Duodenal mucosa (tissue), 2 donors: ENCODE data around the gene KRTAP5-2.

Experiments
- H3K27ac ChIP-seq: one replicate; pipeline ENCODE4 v1.7.0; 2013; ENCODE audit warnings: low read depth, low read length
- H3K27me3 ChIP-seq, 2 donors: one replicate each; pipeline ENCODE4 v1.7.0; 2013; ENCODE audit warnings: low read length in 2 of 2, control low read depth in 1 of 2; ENCODE audit not compliant: insufficient read depth in 2 of 2, control insufficient read depth in 1 of 2
- H3K36me3 ChIP-seq, 2 donors: one replicate each; pipeline ENCODE4 v1.7.0; 2013; ENCODE audit warnings: low read length in 2 of 2, control low read depth in 1 of 2; ENCODE audit not compliant: insufficient read depth in 2 of 2, control insufficient read depth in 1 of 2
- H3K4me1 ChIP-seq, 2 donors: one replicate each; pipeline ENCODE4 v1.7.0; 2013; ENCODE audit warnings: low read length in 2 of 2, control low read depth in 1 of 2; ENCODE audit not compliant: insufficient read depth in 2 of 2, control insufficient read depth in 1 of 2
- H3K4me3 ChIP-seq, 2 donors: one replicate each; pipeline ENCODE4 v1.7.0; 2013; ENCODE audit warnings: low read length in 2 of 2, low read depth in 1 of 2
- H3K9ac ChIP-seq, 2 donors: one replicate each; pipeline ENCODE4 v1.7.0; 2013; ENCODE audit warnings: low read length in 2 of 2, low read depth in 1 of 2
- H3K9me3 ChIP-seq, 2 donors: one replicate each; pipeline ENCODE4 v1.7.0; 2013; ENCODE audit warnings: low read length in 2 of 2, control low read depth in 1 of 2; ENCODE audit not compliant: control insufficient read depth in 1 of 2

KRTAP5-2 gene

DNA sequence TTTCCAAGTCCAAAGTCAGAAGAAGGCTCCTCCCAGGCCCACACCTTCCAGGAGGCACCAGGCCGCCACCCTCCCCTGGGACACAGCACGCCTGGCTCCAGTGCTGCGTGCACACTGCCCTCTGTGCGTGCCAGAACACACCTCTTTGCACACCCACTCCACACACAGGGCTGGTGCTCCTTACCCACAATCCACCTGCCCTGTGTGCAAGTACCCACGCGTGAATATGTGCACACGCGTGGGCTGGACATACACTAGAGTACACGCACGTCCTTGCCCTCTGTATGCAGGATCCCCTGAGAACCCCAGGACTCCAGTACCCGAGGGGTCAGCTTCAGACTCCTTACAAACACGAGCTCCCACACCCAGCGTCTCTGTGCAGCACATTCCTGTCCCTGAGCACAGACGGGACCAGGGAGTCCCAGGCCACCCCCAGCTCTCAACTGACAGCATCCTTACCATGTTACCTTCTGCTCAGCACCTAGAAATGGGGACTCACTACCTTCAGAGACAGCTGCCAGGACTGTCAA is 28.8 kb downstream of the KRTAP5-2 start:
- no peak overlapping the region for H3K27ac ChIP-seq
- no peaks in the 10 kb centered on the region for H3K27me3 ChIP-seq
- peaks cover 53 to 55% of the 10 kb centered on the region in 2 donors for H3K4me1 ChIP-seq
- peak overlapping the region; percentile 39 for H3K9ac ChIP-seq
- H3K9me3 ChIP-seq = no peaks in the 10 kb centered on the region
- H3K36me3 ChIP-seq = no peaks in the 10 kb centered on the region
- H3K4me3 ChIP-seq = peak overlapping the region; percentile 10 to 35

DNA sequence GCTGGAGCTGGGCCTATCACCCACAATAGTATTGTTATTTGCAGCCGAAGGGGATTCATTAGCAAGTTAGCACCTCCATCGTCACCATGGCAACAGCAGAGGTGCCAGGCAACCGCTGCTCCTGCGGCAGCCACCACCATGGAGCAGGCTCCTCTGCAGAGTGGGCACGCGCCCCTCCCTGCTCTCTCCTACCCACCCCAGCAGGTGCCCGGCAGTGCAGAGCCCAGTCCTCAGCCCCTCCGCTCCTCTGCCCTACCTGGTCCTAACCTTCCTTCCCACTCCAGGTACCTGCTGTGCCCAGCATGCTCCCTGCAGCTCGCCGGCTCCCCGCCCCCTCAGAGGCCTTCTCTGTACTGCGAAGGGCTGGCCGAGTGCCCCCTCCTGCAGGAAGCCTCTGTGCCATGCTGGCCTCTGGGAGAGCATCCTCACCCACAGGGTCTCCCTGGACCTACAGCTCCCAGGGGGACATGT is 29.6 kb downstream of the KRTAP5-2 start:
- Histone ChIP-seq H3K4me3 (peak overlapping the region in 1 of 2 donors; percentile 35), H3K36me3 (no peaks in the 10 kb centered on the region), H3K27ac (peak overlapping the region; percentile 50), H3K9me3 (no peaks in the 10 kb centered on the region), H3K9ac (peak overlapping the region in 1 of 2 donors; percentile 39), H3K4me1 (peaks cover 51% of the 10 kb centered on the region in 2 donors), H3K27me3 (no peaks in the 10 kb centered on the region)

DNA sequence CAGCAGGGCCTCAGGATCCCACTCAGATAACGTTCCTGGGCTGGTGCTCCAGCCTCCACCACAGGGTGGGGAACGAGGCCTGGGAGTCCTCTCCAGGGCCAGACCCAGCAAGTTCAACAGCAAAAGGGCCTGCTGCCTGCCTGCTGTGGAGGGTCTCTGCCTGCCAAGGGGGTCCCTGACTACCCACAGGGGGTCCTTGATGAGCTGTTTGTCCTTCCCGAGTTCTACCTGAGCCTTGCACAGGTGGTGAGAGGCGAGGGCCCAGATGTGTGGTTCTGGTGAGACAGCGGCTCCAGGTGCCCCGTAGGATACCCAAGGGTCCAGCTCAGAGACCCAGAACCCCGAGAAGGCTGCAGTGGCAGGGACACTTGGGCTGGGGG is 30.4 kb downstream of the KRTAP5-2 start:
- H3K9me3 ChIP-seq = no peaks in the 10 kb centered on the region
- H3K4me3 ChIP-seq = no peak overlapping the region
- H3K9ac ChIP-seq = no peak overlapping the region
- H3K27me3 ChIP-seq = no peaks in the 10 kb centered on the region
- H3K27ac ChIP-seq = no peak overlapping the region
- peaks cover 48% of the 10 kb centered on the region in 2 donors for H3K4me1 ChIP-seq
- no peaks in the 10 kb centered on the region for H3K36me3 ChIP-seq

DNA sequence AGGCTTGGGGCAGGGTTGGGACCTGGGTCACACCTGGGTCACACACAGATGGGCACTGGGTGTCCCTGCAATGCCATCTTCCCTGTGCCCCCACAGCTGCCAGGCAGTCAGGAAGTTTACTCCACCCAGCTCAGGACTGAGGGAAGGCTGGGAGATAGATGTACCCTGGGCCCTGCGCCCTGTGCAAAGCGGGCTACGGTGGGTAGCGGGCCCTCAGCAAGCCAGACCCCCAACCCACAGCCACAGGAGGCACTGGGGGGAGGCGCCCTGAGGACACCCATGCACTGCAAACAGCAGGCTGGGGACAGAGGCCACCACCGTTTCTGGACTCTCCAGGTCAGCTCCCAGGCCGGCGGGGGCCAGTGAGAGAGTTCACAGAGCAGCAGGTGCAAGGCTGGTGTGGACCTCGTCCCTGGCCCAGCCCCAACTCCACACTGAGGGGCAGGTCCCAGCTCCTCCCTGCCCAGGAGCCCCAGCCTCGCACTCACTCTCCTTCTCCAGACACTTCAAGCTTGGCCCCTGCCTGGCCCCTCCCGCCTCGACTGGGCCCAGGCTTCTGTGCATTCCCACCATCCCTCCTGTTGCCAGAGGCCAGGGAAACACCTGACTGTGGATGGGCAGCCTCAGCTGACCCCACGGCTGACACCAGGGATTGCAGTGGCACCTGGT is 30.9 kb downstream of the KRTAP5-2 start:
- Histone ChIP-seq H3K4me3 (no peak overlapping the region), H3K4me1 (peaks cover 48 to 49% of the 10 kb centered on the region in 2 donors), H3K9ac (no peak overlapping the region), H3K27ac (no peak overlapping the region), H3K9me3 (no peaks in the 10 kb centered on the region), H3K27me3 (no peaks in the 10 kb centered on the region), H3K36me3 (no peaks in the 10 kb centered on the region)

DNA sequence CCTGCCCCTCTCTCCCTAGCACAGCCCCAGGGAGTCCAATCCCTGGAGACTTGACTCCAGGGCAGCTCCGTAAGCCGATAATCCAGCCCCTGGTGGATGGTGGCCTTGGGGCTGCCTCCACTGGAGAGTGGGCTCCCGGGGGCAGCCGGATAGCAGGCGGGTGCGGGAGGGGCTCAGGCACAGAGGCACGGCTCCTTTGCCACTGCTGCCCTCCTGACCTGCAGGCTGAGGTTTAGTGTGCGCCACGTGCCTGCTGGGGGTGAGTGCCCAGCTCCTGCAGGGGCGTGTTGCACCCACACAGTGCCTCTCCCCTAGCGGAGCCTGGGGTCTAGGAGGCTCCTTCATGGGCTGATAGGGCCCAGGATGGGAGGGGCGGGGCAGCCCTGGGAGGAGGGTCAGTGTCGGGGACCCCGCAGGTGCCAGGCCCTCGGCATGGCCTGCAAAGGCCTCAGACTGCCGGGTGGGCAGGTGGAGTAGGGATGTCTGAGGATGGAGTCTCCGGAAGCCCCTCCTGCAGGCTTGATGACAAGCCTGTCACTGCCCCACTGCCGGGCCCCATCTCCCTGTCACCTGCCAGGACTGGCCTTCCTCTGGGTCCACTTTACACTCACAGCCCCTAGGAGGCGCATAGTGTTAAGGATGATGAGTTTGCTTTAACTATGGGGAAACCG is 31.6 kb downstream of the KRTAP5-2 start:
- H3K4me1 ChIP-seq = peaks cover 48 to 55% of the 10 kb centered on the region in 2 donors
- H3K9ac ChIP-seq = no peak overlapping the region
- H3K36me3 ChIP-seq = no peaks in the 10 kb centered on the region
- no peak overlapping the region for H3K4me3 ChIP-seq
- no peaks in the 10 kb centered on the region for H3K27me3 ChIP-seq
- H3K9me3 ChIP-seq = no peaks in the 10 kb centered on the region
- no peak overlapping the region for H3K27ac ChIP-seq

DNA sequence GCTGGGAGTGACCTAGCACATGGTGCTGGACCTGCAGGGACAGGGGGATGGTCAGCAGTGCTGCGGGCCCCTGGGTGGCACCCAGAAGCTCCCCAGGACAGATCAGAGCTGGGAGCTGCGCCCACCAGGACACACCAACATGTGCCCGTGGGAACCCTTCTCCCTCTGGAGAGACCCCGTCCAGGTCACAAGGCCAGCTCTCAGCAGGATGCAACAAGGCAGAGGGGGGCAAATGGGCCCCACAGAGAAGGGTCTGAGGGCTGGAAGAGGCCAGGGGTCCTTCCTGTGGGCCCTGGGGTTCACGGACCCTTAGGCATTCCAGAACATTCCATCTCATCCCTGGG is 32.2 kb downstream of the KRTAP5-2 start:
- no peaks in the 10 kb centered on the region for H3K9me3 ChIP-seq
- H3K9ac ChIP-seq = no peak overlapping the region
- no peak overlapping the region for H3K4me3 ChIP-seq
- H3K4me1 ChIP-seq = peaks cover 47 to 56% of the 10 kb centered on the region in 2 donors
- no peaks in the 10 kb centered on the region for H3K27me3 ChIP-seq
- H3K36me3 ChIP-seq = no peaks in the 10 kb centered on the region
- no peak overlapping the region for H3K27ac ChIP-seq

DNA sequence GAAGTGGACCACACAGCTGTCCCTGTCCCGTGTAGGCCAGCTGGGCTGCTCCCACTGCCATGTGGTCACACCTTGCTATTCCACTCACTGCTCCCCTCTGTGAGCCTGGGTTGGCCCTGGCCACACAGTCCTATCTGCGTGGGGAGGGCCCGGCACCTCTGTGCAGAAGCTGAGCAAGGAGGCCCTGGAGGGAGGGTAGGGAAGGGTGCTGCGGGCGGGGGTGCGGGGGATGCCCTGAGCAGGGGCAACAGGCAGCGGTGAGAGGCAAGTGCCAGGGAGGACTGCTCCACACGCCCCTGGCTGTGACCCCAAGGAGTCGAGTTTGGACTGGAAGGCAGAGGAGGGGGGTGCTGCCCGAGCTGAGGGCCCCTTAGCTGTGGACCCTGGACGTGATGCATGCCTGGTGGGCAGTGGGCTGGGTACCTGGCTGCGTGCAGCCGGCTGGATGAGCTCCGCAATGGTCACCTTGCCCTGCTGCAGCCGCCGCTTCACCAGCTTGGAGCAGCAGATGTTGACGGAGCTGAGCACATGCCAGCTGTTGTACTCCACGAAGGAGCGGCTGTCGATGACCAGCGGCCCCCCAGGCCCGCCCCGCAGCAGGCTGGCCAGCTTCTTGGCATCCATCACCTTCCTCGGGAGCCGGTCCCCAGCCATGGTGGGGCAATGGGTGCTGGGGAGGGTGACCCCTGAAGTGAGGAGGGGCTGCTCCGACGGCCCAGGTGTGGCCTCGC is 32.8 kb downstream of the KRTAP5-2 start:
- H3K36me3 ChIP-seq = no peaks in the 10 kb centered on the region
- peak overlapping the region in 1 of 2 donors; percentile 54 for H3K9ac ChIP-seq
- peaks cover 45 to 58% of the 10 kb centered on the region in 2 donors for H3K4me1 ChIP-seq
- H3K27me3 ChIP-seq = no peaks in the 10 kb centered on the region
- H3K9me3 ChIP-seq = no peaks in the 10 kb centered on the region
- H3K4me3 ChIP-seq = no peak overlapping the region
- H3K27ac ChIP-seq = no peak overlapping the region

DNA sequence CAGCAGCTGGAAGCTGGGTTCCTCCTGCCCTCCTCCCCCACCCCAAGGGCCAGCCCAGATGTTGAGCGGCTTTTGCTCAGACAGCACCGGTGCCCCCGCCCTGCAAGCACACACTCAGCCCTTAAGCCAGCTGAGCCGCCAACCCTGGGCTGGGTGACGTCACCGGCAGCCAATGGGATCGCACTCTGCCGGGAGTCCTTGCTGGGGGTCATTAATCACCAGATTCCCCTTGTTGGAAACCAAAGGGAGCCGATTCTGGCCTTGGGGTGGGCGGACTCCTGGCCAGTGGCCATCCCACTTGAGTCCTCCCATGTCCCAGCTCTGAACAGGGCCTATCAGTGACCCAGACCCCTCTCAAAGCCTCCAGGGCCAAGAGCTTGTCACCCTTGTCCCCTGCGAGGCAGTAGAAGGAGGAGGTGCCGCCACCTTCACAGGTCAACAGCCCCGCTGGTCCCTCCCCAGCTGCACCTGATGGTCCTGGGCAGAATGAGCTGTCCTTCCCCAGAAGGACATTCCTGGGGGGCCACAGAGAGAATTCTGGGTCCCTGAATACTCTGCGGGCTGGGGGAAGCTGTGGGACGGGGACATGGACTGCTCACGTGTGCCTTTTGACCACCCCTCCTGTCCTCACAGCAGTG is 33.4 kb downstream of the KRTAP5-2 start:
- H3K27me3 ChIP-seq = no peaks in the 10 kb centered on the region
- H3K9me3 ChIP-seq = no peaks in the 10 kb centered on the region
- no peak overlapping the region for H3K27ac ChIP-seq
- peak overlapping the region in 1 of 2 donors; percentile 54 for H3K9ac ChIP-seq
- no peak overlapping the region for H3K4me3 ChIP-seq
- no peaks in the 10 kb centered on the region for H3K36me3 ChIP-seq
- peaks cover 44 to 64% of the 10 kb centered on the region in 2 donors for H3K4me1 ChIP-seq

DNA sequence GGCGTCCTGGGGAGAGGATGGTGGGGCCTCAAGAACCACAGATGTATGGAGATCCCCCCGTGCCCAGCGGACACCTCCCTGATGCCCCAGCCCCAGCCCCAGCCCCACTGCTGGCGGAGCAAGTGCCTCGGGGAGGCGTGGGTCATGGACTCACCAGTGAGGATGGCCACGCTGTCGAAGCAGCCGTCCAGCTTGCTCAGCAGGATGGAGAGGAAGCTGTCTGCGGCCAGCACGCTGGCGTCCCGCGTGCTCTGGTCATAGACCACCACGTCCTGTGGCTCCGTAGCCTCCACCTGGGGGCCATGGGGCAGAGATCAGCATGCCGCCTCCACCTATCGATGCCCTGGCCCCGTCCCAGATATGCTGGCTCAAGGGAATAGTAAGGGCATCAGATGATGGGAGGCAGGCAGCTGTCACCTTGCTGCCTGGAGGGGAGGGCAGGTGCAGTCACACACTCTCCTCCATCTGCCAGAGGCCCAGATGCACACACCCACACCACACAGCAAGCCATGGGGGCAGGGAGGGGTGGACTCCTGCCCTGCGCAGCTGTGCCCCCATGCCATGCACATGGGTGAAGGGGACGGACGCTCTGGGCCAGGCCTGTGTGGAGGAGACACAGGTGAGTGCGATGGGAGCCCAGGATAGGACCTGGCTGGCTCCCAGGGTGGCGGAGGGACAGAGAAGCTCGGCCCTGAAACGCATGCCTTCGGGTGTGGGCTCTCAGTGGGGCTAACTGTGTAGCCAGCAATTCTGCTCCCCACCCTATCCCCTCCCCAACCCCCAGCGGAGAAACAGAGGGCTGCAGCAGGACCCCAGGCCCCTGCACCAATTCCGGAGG is 34.2 kb downstream of the KRTAP5-2 start:
- no peaks in the 10 kb centered on the region for H3K27me3 ChIP-seq
- no peak overlapping the region for H3K27ac ChIP-seq
- H3K4me3 ChIP-seq = no peak overlapping the region
- H3K36me3 ChIP-seq = no peaks in the 10 kb centered on the region
- H3K9me3 ChIP-seq = no peaks in the 10 kb centered on the region
- H3K9ac ChIP-seq = no peak overlapping the region
- peaks cover 44 to 63% of the 10 kb centered on the region in 2 donors for H3K4me1 ChIP-seq
